ENCODE measurements around the gene SCLY. TPM values are rescaled to one million over a fixed set of nuclear protein-coding genes. Genes with fewer than 3 reads are reported as not detected.

Gene SCLY
- polyA plus RNA-seq, 1 experiment = 11.2 TPM

- Histone ChIP-seq H3K4me3 (ENCODE audit: low read depth, low read length) (no peak overlapping the region), H3K9me3 (ENCODE audit: control insufficient read depth, insufficient read depth, low read length) (no peaks in the 10 kb centered on the region; the same call in 1 of the 2 replicates), H3K27me3 (ENCODE audit: control insufficient read depth, insufficient read depth, low read length) (no peaks in the 10 kb centered on the region), H3K27ac (ENCODE audit: low read depth, low read length) (no peak overlapping the region)
- DNase-seq (ENCODE audit: low read depth, low spot score) = no peak
- no peak for TF ChIP-seq CTCF (IDR thresholded peaks at IDR 0.05; ENCODE audit: low read depth, low read length)
- CTCF ChIA-PET = no interaction called here
- POLR2A ChIA-PET = no interaction called here
Observed at GRCh38 chr2:238135601-238136150, 74.9 kb downstream of the SCLY start.

- Histone ChIP-seq H3K9me3 (ENCODE audit: control insufficient read depth, insufficient read depth, low read length) (no peaks in the 10 kb centered on the region; the same call in 1 of the 2 replicates), H3K4me3 (ENCODE audit: low read depth, low read length) (no peak overlapping the region), H3K27ac (ENCODE audit: low read depth, low read length) (no peak overlapping the region), H3K27me3 (ENCODE audit: control insufficient read depth, insufficient read depth, low read length) (no peaks in the 10 kb centered on the region)
- DNase-seq (ENCODE audit: low read depth, low spot score) = peak; percentile 26
- ChIA-PET POLR2A (interaction anchor here (0.6 kb wide), 1 partner anchor 11 kb away, joined by 3 read pairs; no protein-coding TSS in a partner anchor), CTCF (interaction anchor here (1.0 kb wide), 1 partner anchor 10 kb away, joined by 8 read pairs; no protein-coding TSS in a partner anchor)
- TF ChIP-seq CTCF (IDR thresholded peaks at IDR 0.05; ENCODE audit: low read depth, low read length) = no peak
Observed at GRCh38 chr2:238136820-238137537, 76.2 kb downstream of the SCLY start.

- Histone ChIP-seq H3K27me3 (ENCODE audit: control insufficient read depth, insufficient read depth, low read length) (no peaks in the 10 kb centered on the region), H3K27ac (ENCODE audit: low read depth, low read length) (no peak overlapping the region), H3K9me3 (ENCODE audit: control insufficient read depth, insufficient read depth, low read length) (no peaks in the 10 kb centered on the region; the same call in 1 of the 2 replicates), H3K4me3 (ENCODE audit: low read depth, low read length) (no peak overlapping the region)
- ChIA-PET CTCF (interaction anchor here (1.0 kb wide), 1 partner anchor 11 kb away, joined by 8 read pairs; no protein-coding TSS in a partner anchor), POLR2A (interaction anchor here (0.6 to 0.7 kb wide), 2 partner anchors 10 to 329 kb away, joined by 3 to 6 read pairs; no protein-coding TSS in a partner anchor)
- DNase-seq (ENCODE audit: low read depth, low spot score) = no peak
- TF ChIP-seq CTCF (IDR thresholded peaks at IDR 0.05; ENCODE audit: low read depth, low read length) = no peak
Observed at GRCh38 chr2:238137885-238138284, 77.1 kb downstream of the SCLY start.

DNA sequence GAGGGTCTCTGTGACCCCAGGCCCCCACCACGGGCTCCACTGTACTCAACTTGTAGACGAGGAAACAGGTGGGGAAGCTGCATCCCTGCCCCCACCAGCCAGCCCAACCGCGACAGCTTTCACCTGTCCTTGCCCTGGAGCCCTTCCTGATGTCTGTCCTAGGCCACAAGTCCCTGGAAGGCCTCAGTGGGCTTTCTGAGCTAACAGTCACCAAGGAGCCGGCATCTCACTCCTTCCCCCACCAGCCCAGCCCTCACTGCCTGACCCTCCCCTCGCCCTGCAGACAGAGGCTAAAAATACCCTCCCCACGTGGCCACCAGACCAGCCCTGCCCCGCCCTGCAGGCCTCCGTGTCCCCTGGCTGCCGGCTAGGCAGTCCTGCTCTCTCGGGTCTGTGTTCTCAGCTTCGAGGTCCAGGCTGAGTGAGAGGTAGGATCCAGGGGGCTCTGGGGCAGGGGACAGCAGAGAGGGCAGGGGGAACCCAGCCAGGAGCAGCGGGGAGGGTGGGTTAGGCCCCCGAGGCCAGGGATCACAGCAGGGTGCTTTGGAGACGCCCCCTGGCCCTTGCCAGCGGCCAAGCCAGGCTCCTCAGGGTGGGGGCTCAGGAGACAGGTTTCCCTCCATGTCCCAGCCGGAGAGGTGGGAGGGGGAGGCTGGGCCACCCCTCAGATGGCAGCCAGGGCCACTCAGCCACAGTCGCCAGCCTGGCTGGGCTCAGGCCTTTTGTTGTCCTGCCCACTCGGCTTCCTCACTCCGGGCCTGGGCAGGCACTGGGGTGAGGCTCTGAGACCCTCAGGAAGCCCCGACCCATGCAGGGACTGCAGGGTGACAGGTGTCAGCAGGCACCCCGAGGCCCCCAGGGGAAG is 77.8 kb downstream of the SCLY start, which contains the start of gene KLHL30:
TSS of gene KLHL30 (plus strand) at position 338 of the 865 bp plus-strand sequence. CDS start 2,087 bp downstream, outside the sequence.
- TF ChIP-seq CTCF (IDR thresholded peaks at IDR 0.05; ENCODE audit: low read depth, low read length) = no peak
- Histone ChIP-seq H3K27ac (ENCODE audit: low read depth, low read length) (no peak within 1 kb of the TSS), H3K27me3 (ENCODE audit: control insufficient read depth, insufficient read depth, low read length) (no peaks in the 10 kb centered on the region), H3K4me3 (ENCODE audit: low read depth, low read length) (no peak within 1 kb of the TSS), H3K9me3 (ENCODE audit: control insufficient read depth, insufficient read depth, low read length) (no peaks in the 10 kb centered on the region; the same call in 1 of the 2 replicates)
- CTCF ChIA-PET = interaction anchor here (0.5 kb wide), 1 partner anchor 204 kb away, joined by 3 read pairs; no protein-coding TSS in a partner anchor
- DNase-seq (ENCODE audit: low read depth, low spot score) = no peak
- POLR2A ChIA-PET = interaction anchor here (0.7 kb wide), 1 partner anchor 330 kb away, joined by 6 read pairs; no protein-coding TSS in a partner anchor
